ENCODE results near the gene PHF2. TPM values are rescaled to one million over a fixed set of nuclear protein-coding genes. Genes with fewer than 3 reads are reported as not detected.

Gene PHF2
- total and polyA plus RNA-seq, 10 donors = 11.2 to 46.2 (median 31.0) TPM

DNA sequence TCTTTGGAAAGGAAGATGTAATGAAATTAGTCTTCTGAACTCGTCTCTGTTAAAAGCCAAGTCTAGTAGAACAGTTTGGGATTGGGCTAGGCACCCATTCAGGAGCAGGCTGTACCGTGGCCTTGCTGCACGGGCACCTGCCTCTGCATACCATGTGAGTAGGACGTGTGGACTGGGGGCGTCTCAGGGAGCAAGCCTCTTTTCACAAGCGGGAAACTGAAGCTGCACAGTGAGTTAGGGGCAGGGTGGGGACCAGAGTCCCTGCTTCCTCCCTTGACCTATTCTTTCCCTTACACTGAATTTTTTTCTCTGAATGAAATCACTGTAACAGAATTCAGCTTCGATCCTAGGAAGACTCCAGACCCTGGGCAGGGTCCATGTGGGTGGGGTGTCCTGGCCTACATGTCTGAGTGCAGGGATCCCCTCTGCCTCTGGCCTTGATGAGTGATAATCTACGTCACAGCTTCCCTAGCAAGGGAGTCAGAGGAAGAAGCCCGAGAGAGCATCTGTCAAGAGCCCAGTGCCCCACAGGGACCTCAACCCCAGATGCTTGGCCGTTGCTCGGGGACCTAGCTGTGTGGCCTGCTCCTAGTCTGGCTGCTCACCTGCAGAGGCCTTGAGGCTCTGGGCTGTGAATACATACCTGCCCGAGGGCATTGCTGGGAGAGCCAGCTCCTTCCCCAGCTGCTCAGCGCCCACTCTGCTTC, 15.1 kb downstream of the PHF2 start:
- intact Hi-C loops (cut with DNase I; ENCODE audit: low total_unique reads) = no loop called here
- H3K9me3 ChIP-seq = no peaks in the 10 kb centered on the region
- WGBS, 5 donors = 58 to 87% (median 72%) methylated on average over 13 of the region's 13 CpGs
- TF ChIP-seq POLR2AphosphoS5 (IDR thresholded peaks at IDR 0.05) (peak in 1 of 3 donors; percentile 17), POLR2A (IDR thresholded peaks at IDR 0.05) (no peak)
- DNase-seq = no peak
- no peak overlapping the region for H3K4me3 ChIP-seq
- H3K4me1 ChIP-seq = peaks cover 14 to 98% (median 58%) of the 10 kb centered on the region in 6 donors
- H3K27ac ChIP-seq = peak overlapping the region in 6 of 8 donors; percentile 3 to 60 (median 29)
- H3K27me3 ChIP-seq (replicated peaks in 1 of 7) = no peaks in the 10 kb centered on the region
- H3K36me3 ChIP-seq = peaks cover 0 to 4% (median 0%) of the 10 kb centered on the region in 6 donors

DNA sequence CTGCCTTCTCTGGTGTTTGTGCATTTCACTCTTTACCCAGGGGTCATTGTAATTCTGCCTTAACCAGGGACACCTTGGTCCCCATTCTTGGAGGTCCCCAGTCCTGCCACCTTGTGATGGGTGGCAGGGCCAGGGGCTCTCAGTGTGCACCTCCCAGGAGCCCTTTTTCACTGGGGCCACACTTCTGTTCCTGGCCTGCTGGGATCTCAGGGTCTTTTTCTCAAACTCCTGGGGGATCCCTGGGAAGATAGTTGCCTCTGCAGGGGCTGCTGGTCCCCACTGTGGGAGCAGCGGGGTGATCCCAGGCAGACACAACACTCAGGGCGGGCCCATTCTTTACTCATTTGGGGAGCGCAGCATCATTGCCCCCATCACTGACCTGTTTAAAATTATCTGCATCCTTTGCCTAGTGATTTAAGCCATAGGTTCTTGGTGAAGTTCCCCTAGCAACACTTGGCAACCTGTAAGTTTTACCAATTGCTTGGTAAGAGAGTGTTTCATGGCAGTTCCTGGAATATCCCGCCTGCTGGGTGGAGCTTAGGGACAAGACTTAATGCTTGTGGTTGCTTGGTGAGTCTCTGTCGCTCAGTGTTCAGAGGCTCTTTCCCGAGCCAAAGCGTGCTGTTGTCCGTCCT, 15.7 kb downstream of the PHF2 start:
- Histone ChIP-seq H3K9me3 (no peaks in the 10 kb centered on the region), H3K27ac (peak overlapping the region in 4 of 8 donors; percentile 20 to 60 (median 34)), H3K4me1 (peaks cover 14 to 99% (median 58%) of the 10 kb centered on the region in 6 donors), H3K4me3 (no peak overlapping the region), H3K27me3 (replicated peaks in 1 of 7) (no peaks in the 10 kb centered on the region), H3K36me3 (peaks cover 0 to 4% (median 0%) of the 10 kb centered on the region in 6 donors)
- 90 to 94% (median 93%) methylated on average over 4 to 8 of the region's 8 CpGs for WGBS, 5 donors
- no peak for DNase-seq
- intact Hi-C loops (cut with DNase I; ENCODE audit: low total_unique reads) = no loop called here
- TF ChIP-seq POLR2AphosphoS5 (IDR thresholded peaks at IDR 0.05) = no peak
- TF ChIP-seq, protein P1, sequence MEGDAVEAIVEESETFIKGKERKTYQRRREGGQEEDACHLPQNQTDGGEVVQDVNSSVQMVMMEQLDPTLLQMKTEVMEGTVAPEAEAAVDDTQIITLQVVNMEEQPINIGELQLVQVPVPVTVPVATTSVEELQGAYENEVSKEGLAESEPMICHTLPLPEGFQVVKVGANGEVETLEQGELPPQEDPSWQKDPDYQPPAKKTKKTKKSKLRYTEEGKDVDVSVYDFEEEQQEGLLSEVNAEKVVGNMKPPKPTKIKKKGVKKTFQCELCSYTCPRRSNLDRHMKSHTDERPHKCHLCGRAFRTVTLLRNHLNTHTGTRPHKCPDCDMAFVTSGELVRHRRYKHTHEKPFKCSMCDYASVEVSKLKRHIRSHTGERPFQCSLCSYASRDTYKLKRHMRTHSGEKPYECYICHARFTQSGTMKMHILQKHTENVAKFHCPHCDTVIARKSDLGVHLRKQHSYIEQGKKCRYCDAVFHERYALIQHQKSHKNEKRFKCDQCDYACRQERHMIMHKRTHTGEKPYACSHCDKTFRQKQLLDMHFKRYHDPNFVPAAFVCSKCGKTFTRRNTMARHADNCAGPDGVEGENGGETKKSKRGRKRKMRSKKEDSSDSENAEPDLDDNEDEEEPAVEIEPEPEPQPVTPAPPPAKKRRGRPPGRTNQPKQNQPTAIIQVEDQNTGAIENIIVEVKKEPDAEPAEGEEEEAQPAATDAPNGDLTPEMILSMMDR (IDR thresholded peaks at IDR 0.05 in 8 of 11, conservative IDR thresholded peaks at IDR 0.05 in 3 of 11) = no peak
- TF ChIP-seq POLR2A (IDR thresholded peaks at IDR 0.05) = no peak

DNA sequence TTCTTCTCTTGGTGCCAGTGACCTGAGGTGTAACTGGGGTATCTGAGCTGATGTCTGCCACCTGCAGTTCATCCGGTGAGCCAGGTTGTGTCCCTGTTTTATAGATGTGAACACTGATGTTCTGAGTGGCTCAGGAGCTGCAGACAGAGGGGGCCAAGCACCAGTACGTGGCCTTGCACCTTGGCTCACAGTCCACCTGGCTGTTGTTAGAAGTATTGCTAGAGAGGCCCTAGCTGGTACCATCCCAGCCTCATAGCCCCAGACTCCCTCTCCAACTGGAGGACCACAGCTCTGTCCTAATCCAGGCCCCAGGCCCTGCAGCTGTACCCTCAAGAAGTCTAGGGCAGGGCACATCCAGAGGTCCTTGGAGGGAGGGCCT, 16.2 kb downstream of the PHF2 start:
- Histone ChIP-seq H3K4me1 (peaks cover 14 to 100% (median 60%) of the 10 kb centered on the region in 6 donors), H3K27ac (peak overlapping the region in 1 of 8 donors; percentile 60), H3K4me3 (no peak overlapping the region), H3K9me3 (no peaks in the 10 kb centered on the region), H3K36me3 (peaks cover 0 to 4% (median 0%) of the 10 kb centered on the region in 6 donors), H3K27me3 (replicated peaks in 1 of 7) (no peaks in the 10 kb centered on the region)
- TF ChIP-seq, protein P1 (IDR thresholded peaks at IDR 0.05 in 8 of 11, conservative IDR thresholded peaks at IDR 0.05 in 3 of 11) = no peak
- no peak for TF ChIP-seq POLR2AphosphoS5 (IDR thresholded peaks at IDR 0.05)
- no peak for TF ChIP-seq POLR2A (IDR thresholded peaks at IDR 0.05)
- WGBS, 5 donors = 82 to 93% (median 84%) methylated on average over 2 of the region's 2 CpGs
- DNase-seq = no peak
- intact Hi-C loops (cut with DNase I; ENCODE audit: low total_unique reads) = no loop called here

DNA sequence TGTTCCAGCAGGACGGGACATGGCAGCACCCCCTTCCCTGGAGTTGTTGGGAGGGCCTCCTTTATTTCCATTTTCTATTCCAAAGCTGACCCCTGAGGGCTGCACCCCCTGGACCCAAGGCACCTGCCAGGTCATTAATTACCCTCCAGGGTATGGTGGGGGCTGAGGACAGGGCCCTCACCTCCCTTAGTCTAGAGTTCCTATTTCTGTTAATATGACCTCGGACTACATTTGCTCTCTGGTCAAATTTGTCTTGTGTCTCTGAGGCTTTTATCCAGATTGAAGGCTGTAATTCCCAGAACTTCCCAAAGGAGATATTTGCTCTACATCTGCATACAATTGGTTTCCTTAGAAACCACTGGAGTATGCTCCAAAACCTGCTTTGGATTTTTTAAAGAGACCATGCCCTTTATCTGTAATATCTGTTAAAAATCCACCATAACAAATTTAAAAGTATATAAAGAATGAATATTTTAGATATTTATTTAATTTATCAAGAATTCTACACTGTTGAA, 16.8 kb downstream of the PHF2 start:
- 83 to 92% (median 89%) methylated on average over 2 of the region's 2 CpGs for WGBS, 5 donors
- peak overlapping the region in 1 of 8 donors; percentile 24 for H3K27ac ChIP-seq
- DNase-seq = no peak

More for the DNA sequence above, 16.8 kb downstream of the PHF2 start:
- no peaks in the 10 kb centered on the region for H3K9me3 ChIP-seq
- TF ChIP-seq, protein P1 (IDR thresholded peaks at IDR 0.05 in 8 of 11, conservative IDR thresholded peaks at IDR 0.05 in 3 of 11) = no peak
- TF ChIP-seq POLR2A (IDR thresholded peaks at IDR 0.05) = no peak
- no peak for TF ChIP-seq POLR2AphosphoS5 (IDR thresholded peaks at IDR 0.05)
- no peaks in the 10 kb centered on the region for H3K27me3 ChIP-seq (replicated peaks in 1 of 7)
- peaks cover 18 to 100% (median 63%) of the 10 kb centered on the region in 6 donors for H3K4me1 ChIP-seq
- no peak overlapping the region for H3K4me3 ChIP-seq
- peaks cover 0 to 4% (median 0%) of the 10 kb centered on the region in 6 donors for H3K36me3 ChIP-seq
- intact Hi-C loops (cut with DNase I; ENCODE audit: low total_unique reads) = no loop called here

Data from spleen (tissue), 11 donors.